Activated naive CD4-positive, alpha-beta T cell treated with Interleukin-2 at 50 U/mL for 16 hours (primary cell): ENCODE measurements around the gene CDK14.
"Not testable (repeated sequence)": the region's sequence is repeated elsewhere in the genome, so short reads cannot be mapped to it uniquely, and the experiment has no call there.

ENCODE experiments used
- DNase-seq: peaks from one replicate; pipeline ENCODE4 v3.0.0-alpha.2; 2020

Gene CDK14

DNA sequence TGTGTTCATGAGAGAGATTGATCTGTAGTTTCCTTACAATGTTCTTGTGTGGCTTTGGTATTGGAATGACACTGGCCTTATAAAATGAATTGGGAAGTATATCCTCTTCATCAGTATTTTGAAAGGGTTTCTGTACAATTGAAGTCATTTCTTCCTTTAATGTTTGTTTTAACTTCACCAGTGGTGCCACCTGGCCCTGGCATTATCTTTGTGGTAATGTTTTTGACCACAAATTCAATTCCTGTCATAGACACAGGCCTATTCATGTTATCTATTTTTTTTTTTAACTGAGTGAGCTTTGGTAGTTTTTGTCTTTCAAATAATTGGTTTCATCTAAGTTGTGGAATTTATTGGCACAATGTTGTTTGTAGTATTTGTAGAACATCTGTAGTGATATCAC is 127.7 kb downstream of the CDK14 start:
- no peak for DNase-seq

DNA sequence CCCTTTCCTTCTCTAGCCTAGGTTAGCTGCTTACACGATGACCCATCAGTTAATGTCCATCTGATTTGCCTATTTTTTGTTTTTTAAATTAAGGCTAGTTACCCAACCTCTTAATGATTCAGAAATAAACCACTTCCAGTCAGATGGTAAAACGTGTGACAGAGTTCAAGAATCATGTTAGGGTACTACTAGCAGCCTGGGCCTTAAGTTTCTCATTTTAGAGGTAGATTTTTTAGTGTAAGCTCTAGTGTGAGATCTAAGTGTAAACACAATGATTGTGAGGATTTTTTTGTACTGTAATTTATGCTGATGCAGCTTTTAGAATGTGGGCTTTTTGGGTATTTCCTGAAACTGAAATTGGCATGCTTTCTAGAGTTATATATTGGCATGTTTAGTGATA is 130.0 kb downstream of the CDK14 start:
- DNase-seq: no peak

DNA sequence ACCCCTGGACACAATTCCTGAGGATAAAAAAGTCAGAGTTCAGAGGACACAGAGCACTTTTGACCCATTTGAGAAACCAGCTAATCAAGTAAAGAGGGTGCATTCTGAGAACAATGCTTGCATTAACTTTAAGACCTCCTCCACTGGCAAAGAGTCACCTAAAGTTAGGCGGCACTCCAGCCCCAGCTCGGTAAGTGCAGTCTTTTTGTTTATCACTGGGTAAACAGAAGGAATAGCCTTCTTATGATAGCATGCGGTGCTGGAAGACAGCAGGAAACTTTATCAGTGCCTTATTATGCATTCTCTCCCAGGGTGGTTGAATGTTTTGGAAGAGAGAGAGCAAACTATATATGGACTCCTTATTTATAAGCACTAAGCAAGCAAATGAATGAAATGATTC is 130.5 kb downstream of the CDK14 start:
- DNase-seq: no peak

DNA sequence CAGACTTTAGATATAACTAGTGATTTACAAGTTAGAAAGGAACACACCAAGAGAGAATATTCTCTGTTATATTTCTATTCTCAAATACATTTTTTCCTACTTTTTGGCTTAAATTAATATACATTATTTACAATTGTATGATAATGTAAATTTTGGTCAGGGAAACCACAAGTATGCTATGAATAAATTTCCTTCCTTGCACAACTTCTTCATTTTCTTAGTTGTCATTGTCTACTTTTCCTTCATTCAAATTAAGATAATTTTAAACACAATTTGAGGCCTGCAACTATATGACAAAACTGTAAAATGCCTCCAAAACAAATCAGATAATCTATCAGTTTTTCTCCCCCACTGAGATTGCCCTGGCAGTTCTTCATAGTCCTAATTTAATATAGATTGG is 131.3 kb downstream of the CDK14 start:
- DNase-seq: no peak

DNA sequence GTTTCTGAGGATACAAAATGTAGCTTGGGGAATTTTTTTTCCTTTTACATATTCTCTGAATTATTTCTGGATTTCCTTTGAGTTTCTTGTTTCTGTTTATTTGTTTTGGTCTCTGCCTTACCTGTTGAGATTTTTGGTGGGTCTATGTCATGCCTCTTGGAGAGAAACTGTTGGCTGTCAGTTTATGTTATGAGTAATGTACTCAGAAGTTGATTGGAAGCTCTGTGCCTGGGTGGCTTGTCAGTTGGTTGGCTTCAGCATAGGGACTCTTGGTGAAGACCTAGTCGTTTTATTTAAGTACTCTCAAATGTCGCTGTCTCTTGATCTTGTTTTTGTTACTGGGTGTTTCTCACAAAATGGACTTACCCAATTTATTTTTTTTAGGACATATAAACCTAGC is 132.4 kb downstream of the CDK14 start:
- DNase-seq: no peak

DNA sequence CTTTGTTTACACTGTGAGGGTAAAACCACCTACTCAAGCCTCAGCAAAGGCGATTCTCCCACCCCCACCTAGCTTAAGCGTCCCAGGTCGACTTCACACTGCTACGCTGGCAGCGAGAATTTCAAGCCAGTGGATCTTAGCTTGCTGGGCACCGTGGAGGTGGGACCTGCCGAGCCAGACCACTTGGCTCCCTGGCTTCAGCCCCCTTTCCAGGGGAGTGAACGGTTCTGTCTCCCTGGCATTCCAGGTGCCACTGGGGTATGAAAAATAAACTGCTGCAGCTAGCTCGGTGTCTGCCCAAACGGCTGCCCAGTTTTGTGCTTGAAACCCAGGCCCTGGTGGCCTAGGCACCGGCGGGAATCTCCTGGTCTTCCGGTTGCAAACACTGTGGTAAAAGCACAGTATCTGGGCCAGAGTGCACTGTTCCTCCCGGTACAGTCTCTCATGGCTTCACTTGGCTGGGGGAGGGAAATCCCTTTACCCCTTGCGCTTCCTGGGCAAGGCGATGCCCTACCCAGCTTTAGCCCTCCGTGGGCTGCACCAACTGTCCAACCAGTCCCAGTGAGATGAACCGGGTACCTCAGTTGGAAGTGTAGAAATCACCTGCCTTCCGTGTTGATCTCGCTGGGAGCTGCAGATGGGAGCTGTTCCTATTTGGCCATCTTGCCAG is 139.6 kb downstream of the CDK14 start:
- not testable (repeated sequence) for DNase-seq

DNA sequence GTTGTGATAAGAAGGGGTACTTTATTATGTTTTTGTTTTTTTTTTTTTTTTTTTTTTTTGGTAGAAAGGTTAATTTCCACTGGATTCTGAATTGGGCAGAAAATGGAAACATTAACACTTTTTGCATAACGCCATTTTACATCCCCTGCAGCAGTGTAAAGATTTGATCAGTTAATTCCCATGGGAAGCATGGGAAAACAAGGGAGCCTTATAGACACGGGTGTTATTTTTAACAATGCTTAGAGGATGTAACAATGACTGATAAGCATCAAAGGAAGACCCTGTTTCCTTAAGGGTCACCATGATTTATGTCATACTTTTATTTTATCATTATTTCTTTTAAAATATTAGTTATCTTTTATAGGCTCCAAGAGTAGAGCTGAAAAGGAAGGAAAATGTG is 140.2 kb downstream of the CDK14 start:
- DNase-seq: no peak

DNA sequence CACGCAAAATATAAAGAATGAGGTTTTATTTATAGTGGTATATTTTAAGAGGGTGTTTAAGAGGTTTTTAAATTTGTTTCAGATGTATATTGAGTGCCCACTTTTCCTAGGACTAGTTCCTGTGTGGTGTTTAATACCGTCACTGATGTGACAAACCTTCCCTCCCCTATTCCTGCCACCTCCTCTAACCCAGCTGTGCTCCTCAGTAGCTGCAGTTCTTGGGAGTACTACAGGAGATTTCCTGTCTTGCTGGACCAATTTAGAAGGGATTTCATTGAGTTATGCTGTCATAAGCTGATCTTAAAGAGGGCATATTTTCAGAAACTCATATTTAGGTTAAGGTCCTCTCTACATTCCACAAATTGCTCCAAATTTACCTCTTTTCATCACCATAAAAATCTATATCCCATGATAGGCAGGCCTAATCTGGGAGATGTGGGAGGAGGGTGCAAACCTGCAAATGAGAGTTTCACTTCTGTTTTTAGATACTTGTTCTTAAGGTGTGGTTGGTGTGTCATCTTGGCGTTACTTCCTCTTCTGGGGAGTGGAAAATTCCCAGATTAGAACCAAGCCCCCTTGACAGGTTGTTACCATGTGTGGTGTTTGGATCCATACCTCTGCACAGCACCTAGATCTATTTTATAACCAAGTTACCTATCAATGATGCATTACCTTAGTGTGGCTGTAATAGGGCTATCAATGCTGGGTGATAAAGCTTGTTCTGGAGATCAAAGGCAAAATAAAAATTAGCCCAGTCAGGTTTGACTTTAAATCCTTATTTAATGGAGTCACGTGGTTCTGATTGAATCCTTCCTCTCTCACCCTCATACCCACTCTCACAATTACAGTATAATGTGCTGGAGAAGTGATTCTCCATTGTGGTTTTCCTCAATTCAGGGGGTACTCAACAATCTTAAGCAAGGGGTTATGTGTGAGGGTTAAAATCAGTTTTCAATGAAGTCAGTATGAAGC is 141.1 kb downstream of the CDK14 start:
- DNase-seq: no peak

DNA sequence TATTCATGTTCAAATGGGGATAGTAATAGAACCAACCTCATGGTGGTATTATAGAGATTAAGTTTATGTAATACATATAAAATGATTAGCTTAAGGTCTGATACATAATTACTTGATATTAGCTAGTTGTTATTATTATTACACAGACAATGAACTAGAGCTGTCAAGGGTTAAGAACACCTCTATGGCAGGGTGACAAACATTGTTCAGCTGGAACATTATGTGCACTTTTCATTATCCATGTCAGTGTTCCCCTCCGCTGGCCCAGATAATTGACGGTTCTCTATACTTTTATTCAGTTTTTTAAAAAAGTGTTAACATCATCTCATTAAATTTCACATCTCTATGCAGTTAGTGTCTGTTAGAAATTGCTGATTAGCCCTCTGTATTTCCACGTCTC is 142.1 kb downstream of the CDK14 start:
- DNase-seq: no peak

DNA sequence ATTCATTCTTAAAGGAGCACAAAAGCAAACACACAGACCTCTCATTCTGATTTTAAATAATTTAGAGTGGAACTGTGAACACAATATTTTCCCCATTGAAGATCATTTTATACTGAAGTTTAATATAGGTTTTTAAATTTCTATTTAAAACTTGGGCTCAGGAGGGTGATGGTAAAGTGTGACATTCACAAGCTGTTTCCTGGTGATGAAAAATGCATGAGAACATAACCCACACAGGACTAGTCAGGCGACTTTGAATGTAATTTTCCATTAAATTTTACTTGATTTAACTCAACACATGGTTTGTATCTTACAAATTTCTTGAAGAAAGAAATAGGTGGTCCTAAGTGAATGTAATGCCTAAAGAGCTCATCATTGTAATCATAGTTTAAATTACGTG is 143.6 kb downstream of the CDK14 start:
- no peak for DNase-seq

DNA sequence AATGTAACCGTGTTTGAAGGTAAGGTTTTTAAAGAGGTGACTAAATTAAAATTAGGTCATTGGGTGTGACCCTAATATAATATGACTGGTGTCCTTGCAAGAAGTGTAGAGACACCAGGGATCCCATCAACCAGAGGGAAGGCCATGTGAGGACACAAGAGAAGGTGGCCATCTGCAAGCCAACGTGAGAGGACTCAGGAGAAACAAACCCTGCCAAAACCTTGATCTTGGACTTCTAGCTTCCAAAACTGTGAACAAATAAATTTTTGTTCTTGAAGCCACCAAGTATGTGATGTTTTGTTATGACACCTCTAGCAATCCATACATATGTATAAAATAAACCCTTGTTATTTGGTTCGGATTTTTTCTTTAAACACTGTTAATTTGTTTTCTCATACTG is 144.3 kb downstream of the CDK14 start:
- DNase-seq: no peak

DNA sequence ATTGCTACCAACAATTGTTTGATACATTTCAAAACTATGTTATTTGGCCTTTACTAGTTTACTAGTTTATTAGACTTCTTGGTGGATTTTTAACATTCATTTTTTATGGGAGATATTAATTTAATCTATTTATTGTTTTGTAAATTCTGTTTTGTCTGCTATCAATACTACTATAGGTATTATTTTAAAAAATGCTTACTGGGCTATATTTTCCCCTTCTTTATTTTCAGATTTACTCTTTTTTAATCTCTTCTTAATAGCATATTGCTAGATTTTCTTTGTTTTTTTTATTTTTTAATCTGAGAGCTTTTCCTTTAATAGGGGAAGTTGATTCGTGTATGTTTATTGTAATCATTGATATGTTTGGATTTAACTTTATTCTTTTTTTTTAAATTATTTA is 147.5 kb downstream of the CDK14 start:
- DNase-seq: no peak

DNA sequence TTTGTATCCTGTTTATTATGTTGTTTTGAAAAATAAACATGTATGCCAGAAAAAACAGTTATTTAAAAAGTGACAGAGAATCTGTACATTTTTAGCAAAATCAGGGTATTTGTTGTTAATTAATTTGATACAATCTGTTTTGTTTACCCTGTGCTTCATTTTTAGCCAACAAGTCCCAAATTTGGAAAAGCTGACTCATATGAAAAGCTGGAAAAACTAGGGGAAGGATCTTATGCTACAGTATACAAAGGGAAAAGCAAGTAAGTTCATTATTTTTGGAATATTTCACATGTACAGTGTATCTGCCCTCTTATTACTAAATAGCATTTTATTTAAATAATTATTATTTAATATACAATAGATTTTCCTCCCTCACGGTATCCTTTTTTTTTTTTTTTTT is 151.4 kb downstream of the CDK14 start:
- DNase-seq: no peak

DNA sequence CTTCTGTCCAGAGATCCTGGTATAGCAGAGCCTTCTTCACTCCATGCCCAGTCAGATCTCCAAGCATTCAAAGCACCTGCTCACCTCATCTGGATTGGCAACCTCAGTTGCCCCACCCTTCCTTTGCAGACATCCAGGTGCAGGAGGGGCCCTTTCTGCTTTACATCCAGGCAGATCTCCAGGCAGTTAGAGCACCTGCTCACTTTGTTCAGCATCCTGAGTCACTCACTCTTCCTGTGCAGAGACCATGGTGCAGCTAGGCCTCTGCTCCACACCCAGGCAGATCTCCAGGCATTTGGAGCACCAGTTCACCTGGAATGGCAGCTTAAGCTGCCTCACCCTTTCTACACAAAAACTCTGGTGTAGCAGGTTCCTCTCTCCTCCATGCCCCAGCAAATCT is 153.1 kb downstream of the CDK14 start:
- DNase-seq: no peak

DNA sequence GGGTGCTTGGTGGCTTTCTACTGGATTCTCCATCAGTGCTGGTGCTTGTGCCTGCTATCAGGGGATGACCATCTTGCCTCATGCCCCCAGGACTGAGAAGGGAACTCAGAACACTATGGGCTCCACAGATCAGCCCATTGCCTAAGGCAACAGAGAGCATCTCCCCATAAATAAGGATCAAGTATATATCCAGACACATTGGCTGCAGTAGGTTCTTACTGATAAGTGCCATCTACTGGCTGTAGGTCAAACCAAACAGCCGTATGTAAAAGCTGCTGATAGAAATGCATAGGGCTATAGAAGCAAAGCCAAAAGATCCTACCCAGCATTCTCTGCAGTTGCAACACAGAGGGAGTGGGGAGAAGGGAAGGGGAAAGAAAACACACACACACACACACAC is 153.7 kb downstream of the CDK14 start:
- DNase-seq: no peak

DNA sequence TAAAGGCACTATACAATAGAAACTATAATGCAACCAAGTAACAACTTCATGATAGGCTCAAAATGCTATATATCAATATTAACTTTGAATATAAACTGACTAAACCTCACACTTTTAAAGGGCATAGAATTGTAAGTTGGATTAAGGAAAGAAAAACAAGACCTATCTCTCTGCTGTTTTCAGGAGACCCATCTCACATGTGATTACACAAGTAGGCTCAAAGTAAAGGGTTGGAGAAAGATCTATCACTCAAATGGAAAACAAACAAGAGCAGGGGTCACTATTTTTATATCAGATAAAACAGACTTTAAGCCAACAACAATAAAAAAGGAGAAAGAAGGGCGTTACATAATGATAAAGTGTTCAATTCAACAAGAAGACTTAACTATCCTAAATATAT is 155.5 kb downstream of the CDK14 start:
- no peak for DNase-seq

DNA sequence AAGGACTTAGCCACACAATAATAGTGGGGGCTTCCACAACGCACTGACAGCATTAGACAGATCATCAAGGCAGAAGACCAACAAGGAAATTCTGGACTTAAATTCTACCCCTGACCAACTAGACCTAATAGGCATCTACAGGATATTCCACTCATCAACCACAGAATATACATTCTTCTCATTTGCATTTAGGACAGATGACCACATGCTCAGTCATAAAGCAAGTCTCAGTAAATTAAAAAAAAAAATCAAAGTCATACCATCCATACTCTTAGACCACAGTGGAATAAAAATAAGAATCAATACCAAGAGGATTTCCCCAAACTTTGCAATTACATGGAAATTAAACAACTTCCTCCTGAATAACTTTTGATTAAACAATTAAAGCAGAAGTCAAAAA is 155.9 kb downstream of the CDK14 start:
- no peak for DNase-seq

DNA sequence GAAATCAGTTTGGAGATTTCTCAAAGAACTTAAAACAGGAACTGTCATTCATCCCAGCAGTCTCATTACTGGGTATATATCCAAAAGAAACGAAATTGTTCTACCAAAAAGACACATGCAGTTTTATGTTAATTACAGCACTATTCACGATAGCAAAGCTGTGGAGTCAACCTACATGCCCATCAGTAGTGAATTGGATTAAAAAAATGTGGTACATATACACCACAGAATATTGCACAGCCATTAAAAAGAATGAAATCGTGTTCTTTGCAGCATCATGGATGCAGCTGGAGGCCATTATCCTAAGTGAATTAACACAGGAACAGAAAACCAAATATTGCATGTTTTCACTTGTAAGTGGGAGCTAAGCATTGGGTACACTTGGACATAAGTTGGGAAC is 158.9 kb downstream of the CDK14 start:
- DNase-seq: no peak

DNA sequence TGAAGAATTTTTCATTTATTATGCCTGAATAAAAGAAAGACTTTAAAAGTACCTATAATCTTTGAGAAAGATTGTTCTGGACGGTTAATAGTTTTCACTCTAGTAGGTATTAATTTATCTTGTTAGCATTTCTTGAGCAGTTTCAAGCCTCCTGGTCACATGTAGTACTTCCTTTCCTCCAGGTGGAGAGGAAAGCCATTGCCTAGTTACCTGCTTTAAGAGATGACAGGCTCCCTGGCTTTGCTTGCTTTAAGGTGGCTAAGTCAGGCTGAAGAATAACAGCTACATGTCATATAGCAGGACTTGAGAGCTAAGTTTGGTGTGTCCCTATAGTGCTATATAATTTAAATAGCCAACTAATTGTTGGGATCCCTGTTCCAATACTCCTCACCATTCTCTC is 160.2 kb downstream of the CDK14 start:
- no peak for DNase-seq

DNA sequence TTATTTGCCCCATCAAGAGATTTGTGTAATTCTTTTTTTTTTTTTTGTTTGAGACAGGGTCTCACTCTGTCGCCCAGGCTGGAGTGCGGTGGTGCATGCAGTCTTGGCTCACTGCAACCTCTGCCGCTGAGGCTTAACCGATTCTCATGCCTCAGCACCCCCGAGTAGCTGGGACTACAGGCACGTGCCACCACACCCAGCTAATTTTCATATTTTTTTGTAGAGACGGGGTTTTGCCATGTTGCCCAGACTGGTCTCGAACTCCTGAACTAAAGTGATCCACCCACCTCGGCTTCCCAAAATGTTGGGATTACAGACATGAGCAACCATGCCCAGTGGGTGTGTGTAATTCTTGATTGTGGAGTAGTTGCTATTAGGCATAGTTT is 161.4 kb downstream of the CDK14 start:
- DNase-seq: not testable (repeated sequence)

DNA sequence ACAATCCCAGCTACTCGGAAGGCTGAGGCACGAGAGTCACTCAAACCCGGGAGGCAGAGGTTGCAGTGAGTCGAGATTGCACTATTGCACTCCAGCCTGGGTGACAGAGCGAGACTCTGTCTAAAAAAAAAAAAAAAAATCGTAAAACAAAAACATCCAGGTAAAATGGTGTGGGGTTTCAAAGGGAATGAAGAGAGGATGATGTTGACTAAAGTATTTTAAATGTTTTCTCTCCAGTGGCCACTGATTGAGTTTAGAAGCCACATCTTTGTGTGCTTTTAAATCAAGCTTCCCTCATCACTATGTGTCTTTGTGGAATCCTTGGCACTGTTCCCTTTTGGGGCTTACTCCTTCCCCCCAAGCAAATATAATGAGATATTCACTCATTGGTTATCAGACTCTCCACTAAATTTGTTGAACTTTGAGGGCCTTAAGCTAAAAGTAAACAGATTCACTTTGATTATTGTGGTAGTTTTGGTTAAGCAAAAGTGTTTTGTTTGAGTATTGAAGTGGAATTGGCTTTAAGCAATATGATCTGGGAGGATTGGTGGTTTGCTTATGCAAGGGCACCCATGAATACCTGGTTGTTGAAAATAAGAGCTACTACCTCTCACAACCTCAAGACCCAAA is 162.9 kb downstream of the CDK14 start:
- no peak for DNase-seq

DNA sequence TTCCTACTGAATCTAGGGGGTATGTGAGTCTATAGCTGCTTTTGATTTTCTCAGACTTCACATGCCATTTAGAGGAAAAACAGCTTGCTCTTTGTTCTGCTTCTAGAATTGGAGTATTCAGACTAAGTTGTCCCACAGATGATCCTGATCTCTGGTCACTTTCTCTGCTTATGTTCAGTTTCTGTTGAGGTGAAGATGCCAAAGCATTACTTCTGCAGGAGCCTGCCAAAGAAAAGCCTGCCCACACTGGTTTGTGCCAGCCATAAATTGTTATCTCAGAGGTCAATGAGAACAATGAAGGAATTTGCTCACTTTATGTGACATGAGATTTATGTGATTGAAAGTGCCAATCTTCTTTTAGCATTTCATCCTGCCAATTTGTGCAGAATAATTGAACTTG is 163.6 kb downstream of the CDK14 start:
- no peak for DNase-seq

DNA sequence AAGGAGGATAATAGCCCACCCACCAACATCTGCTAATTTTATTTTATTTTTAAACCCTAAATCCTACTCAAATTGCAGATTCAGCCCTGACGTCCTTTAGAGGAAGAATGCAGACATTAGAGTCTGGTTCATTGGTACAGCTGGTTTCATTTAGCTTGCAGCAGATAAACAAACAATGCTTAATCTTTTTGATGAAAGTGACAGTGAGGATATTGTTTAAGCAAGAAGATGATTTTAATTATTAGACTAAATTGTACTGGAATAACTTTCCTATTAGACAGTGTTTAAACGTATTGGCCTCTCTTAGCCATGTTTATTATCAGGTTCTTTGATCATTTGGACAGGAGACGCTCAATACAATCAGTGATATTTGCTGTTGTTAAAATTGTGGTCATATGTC is 164.8 kb downstream of the CDK14 start:
- no peak for DNase-seq

DNA sequence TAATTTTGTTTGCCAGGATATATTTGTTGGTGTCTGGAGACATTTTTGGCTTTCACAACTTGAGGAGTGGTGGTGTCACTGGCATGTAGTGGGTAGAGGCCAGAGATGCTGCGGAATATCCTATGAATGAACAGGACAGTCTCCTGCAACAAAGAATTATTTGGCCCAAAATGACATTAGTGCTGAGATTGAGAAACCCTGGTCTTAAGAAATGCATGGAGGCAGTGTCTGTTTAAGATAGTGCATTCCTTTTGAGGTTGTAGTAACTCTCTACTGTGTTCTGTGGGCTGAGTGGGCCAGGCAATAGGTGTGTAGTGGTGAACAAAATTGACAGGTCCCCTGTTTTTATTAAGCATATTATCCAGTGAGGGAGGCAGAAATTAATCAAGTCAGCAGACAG is 165.5 kb downstream of the CDK14 start:
- DNase-seq: no peak
